Kidney tubule cell (primary cell): Measurements from ENCODE around the gene BLACAT1.

Source experiments
- DNase-seq: peaks from one replicate; pipeline ENCODE4 v3.0.0-alpha.2; 2018; ENCODE audit warnings: low spot score

BLACAT1 gene

GRCh38 chr1:205456868-205457745, 1.3 kb upstream of the BLACAT1 start:
- DNase-seq = no peak

GRCh38 chr1:205456383-205456867, 580 bp upstream of the BLACAT1 start:
- no peak for DNase-seq

GRCh38 chr1:205454903-205455335, 926 bp downstream of the BLACAT1 start:
- DNase-seq = no peak

GRCh38 chr1:205453466-205453865, 2.4 kb downstream of the BLACAT1 start:
- no peak for DNase-seq

GRCh38 chr1:205452933-205453332, 2.9 kb downstream of the BLACAT1 start:
- no peak for DNase-seq

GRCh38 chr1:205452364-205452763, 3.5 kb downstream of the BLACAT1 start:
- DNase-seq = no peak

- DNase-seq = no peak
Measured at GRCh38 chr1:205451759-205452164, 4.1 kb downstream of the BLACAT1 start.

GRCh38 chr1:205451202-205451601, 4.6 kb downstream of the BLACAT1 start:
- DNase-seq = no peak

- DNase-seq = peak; percentile 46
Measured at GRCh38 chr1:205450448-205450847, 5.4 kb downstream of the BLACAT1 start.

GRCh38 chr1:205449750-205450443, 5.9 kb downstream of the BLACAT1 start:
- peak; percentile 100 for DNase-seq

- DNase-seq = peak; percentile 10
Measured at GRCh38 chr1:205449254-205449749, 6.5 kb downstream of the BLACAT1 start.

- peak; percentile 13 for DNase-seq
Measured at GRCh38 chr1:205448540-205449253, 7.1 kb downstream of the BLACAT1 start.

- peak; percentile 59 for DNase-seq
Measured at GRCh38 chr1:205447457-205448341, 8.1 kb downstream of the BLACAT1 start.

- no peak for DNase-seq
Measured at GRCh38 chr1:205446828-205447227, 9.0 kb downstream of the BLACAT1 start.

GRCh38 chr1:205445646-205445935, 10.3 kb downstream of the BLACAT1 start:
- no peak for DNase-seq

- no peak for DNase-seq
Measured at GRCh38 chr1:205444931-205445645, 10.8 kb downstream of the BLACAT1 start.

GRCh38 chr1:205444300-205444930, 11.4 kb downstream of the BLACAT1 start:
- DNase-seq = no peak

GRCh38 chr1:205443585-205444299, 12.1 kb downstream of the BLACAT1 start:
- DNase-seq = no peak

- DNase-seq = peak; percentile 94
Measured at GRCh38 chr1:205442051-205442725, 13.7 kb downstream of the BLACAT1 start.
